ENCODE measurements around the gene GPR15LG. TPM values are rescaled to one million over a fixed set of nuclear protein-coding genes. Genes with fewer than 3 reads are reported as not detected.
A peak's percentile ranks its signal among the peaks of the same experiment; 100 is the strongest.
"Not testable (repeated sequence)": the region's sequence is repeated elsewhere in the genome, so short reads cannot be mapped to it uniquely, and the experiment has no call there.

Gene GPR15LG
- total RNA-seq, 4 donors from 2014 or later, result 10.3 to 25.8 (median 19.7) TPM

GRCh38 chr10:84139126-84140035 is 34.2 kb upstream of the GPR15LG start, which contains the start of gene GHITM:
TSS of gene GHITM (plus strand) at chr10:84139509. CDS start at chr10:84141501, 1,992 bp downstream.
- peak; percentile 100 for DNase-seq (ENCODE audit: low spot score in 2 of 2)
- WGBS, 2 donors, result 0 to 1% methylated on average over 45 to 58 of the region's 61 CpGs
- intact Hi-C loops (cut with DNase I; ENCODE audit: low total_unique reads), result no loop called here
- H3K4me3 ChIP-seq (ENCODE audit: low read depth, poor library complexity, severe bottlenecking), result peak within 1 kb of the TSS; percentile 98
- TF ChIP-seq, protein P1, sequence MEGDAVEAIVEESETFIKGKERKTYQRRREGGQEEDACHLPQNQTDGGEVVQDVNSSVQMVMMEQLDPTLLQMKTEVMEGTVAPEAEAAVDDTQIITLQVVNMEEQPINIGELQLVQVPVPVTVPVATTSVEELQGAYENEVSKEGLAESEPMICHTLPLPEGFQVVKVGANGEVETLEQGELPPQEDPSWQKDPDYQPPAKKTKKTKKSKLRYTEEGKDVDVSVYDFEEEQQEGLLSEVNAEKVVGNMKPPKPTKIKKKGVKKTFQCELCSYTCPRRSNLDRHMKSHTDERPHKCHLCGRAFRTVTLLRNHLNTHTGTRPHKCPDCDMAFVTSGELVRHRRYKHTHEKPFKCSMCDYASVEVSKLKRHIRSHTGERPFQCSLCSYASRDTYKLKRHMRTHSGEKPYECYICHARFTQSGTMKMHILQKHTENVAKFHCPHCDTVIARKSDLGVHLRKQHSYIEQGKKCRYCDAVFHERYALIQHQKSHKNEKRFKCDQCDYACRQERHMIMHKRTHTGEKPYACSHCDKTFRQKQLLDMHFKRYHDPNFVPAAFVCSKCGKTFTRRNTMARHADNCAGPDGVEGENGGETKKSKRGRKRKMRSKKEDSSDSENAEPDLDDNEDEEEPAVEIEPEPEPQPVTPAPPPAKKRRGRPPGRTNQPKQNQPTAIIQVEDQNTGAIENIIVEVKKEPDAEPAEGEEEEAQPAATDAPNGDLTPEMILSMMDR (IDR thresholded peaks at IDR 0.05), result peak in 1 of 3 donors; percentile 66
- TF ChIP-seq POLR2A (IDR thresholded peaks at IDR 0.05), result peak in 1 of 2 donors; percentile 82

- WGBS, 2 donors, result 3 to 5% methylated on average over 12 of the region's 12 CpGs
- TF ChIP-seq POLR2A (IDR thresholded peaks at IDR 0.05), result no peak
- TF ChIP-seq, protein P1 (IDR thresholded peaks at IDR 0.05), result no peak
- DNase-seq (ENCODE audit: low spot score in 2 of 2), result no peak
- intact Hi-C loops (cut with DNase I; ENCODE audit: low total_unique reads), result no loop called here
- H3K4me3 ChIP-seq (ENCODE audit: low read depth, poor library complexity, severe bottlenecking), result peak overlapping the region; percentile 98
Observed at GRCh38 chr10:84140036-84140379, 33.6 kb upstream of the GPR15LG start.

DNA sequence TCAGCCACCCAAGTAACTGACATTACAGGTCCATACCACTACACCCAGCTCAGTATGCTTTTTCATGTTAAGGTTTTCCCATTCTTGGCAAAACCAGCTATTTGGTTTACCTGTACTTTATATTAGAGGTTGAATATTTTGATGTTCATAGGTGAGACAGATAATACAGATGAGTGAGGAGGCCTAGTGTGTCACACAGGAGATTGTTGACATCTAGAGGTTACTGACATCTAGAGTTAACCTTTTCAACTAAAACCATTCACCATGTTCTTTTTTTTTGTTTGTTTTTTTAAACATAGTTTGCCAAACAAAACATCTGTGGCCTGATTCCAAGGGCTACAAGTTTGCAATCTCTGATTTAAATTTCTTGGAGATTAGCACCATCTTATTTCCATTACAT is 26.3 kb upstream of the GPR15LG start:
- H3K4me3 ChIP-seq (ENCODE audit: low read depth, poor library complexity, severe bottlenecking), result no peak overlapping the region
- TF ChIP-seq POLR2A (IDR thresholded peaks at IDR 0.05), result no peak
- TF ChIP-seq, protein P1 (IDR thresholded peaks at IDR 0.05), result no peak
- no peak for DNase-seq (ENCODE audit: low spot score in 2 of 2)
- intact Hi-C loops (cut with DNase I; ENCODE audit: low total_unique reads), result loop anchor here (5.0 kb wide), 1 partner anchor 65 kb away; no protein-coding TSS in a partner anchor

DNA sequence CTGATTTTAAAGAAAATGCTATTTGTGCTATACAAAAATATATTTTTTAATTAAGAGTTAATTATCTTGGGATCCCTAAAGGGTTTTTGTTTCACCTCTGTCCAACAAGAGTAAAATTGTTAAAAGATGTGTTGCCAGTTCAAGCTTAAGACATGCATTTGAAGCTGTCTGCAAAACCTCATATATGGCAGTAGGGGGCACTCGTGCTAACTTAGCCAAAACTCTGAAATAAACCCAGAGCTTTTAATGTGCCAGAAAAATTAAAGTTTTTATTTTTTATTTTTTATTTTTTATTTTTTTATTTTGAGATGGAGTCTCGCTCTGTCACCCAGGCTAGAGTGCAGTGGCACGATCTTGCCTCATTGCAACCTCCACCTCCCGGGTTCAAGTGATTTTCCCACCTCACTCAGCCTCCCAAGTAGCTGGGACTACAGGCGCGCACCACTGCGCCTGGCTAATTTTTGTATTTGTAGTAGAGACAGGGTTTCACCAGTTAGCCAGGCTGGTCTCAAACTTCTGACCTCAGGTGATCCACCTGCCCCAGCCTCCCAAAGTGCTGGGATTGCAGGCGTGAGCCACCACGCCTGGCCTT is 25.5 kb upstream of the GPR15LG start:
- WGBS, 2 donors, result 84 to 85% methylated on average over 9 of the region's 9 CpGs
- not testable (repeated sequence) for H3K4me3 ChIP-seq (ENCODE audit: low read depth, poor library complexity, severe bottlenecking); DNase-seq (ENCODE audit: low spot score in 2 of 2)
- intact Hi-C loops (cut with DNase I; ENCODE audit: low total_unique reads), result loop anchor here (5.0 kb wide), 1 partner anchor 64 kb away; no protein-coding TSS in a partner anchor

GRCh38 chr10:84149854-84150253 is 23.7 kb upstream of the GPR15LG start:
- no peak for TF ChIP-seq POLR2A (IDR thresholded peaks at IDR 0.05)
- TF ChIP-seq, protein P1 (IDR thresholded peaks at IDR 0.05), result no peak
- intact Hi-C loops (cut with DNase I; ENCODE audit: low total_unique reads), result loop anchor here (5.0 to 10.0 kb wide), 3 partner anchors 52 to 385 kb away; no protein-coding TSS in a partner anchor
- WGBS, 2 donors, result 94% methylated on average over 2 of the region's 2 CpGs
- H3K4me3 ChIP-seq (ENCODE audit: low read depth, poor library complexity, severe bottlenecking), result no peak overlapping the region
- no peak for DNase-seq (ENCODE audit: low spot score in 2 of 2)

DNA sequence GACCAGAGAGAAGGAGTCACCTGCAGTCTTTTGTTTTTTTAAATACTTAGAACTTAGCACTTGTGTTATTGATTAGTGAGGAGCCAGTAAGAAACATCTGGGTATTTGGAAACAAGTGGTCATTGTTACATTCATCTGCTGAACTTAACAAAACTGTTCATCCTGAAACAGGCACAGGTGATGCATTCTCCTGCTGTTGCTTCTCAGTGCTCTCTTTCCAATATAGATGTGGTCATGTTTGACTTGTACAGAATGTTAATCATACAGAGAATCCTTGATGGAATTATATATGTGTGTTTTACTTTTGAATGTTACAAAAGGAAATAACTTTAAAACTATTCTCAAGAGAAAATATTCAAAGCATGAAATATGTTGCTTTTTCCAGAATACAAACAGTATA is 20.8 kb upstream of the GPR15LG start:
- no peak for DNase-seq (ENCODE audit: low spot score in 2 of 2)
- intact Hi-C loops (cut with DNase I; ENCODE audit: low total_unique reads), result loop anchor here (5.0 to 10.0 kb wide), 2 partner anchors 50 to 382 kb away; no protein-coding TSS in a partner anchor
- H3K4me3 ChIP-seq (ENCODE audit: low read depth, poor library complexity, severe bottlenecking), result no peak overlapping the region
- TF ChIP-seq, protein P1 (IDR thresholded peaks at IDR 0.05), result no peak
- TF ChIP-seq POLR2A (IDR thresholded peaks at IDR 0.05), result no peak
